SK-N-SH treated with all-trans-retinoic acid at 6 μM for 48 hours (cell line): ENCODE measurements around the gene WWC2.

Source experiments
- ATAC-seq: fragments of 200-7000 bp; cut with Tn5 transposase; 3 replicates; pipeline ENCODE4 v1.9.1; 2020; ENCODE audit warnings: mild to moderate bottlenecking, moderate library complexity
- ARNTL ChIP-seq: fragments of 450-650 bp; formaldehyde crosslinking; IDR thresholded peaks from 2 replicates; pipeline ENCODE4 v1.5.0; 2020; ENCODE audit warnings: low read depth, mild to moderate bottlenecking, moderate library complexity, borderline replicate concordance
- BACH2 ChIP-seq: fragments of 250-450 bp; sonication (Bioruptor Pico); IDR thresholded peaks from 2 replicates; pipeline ENCODE4 v1.9.0; 2021; ENCODE audit warnings: mild to moderate bottlenecking, borderline replicate concordance
- CREB5 ChIP-seq: fragments of 250-450 bp; sonication (Bioruptor Pico); IDR thresholded peaks from 2 replicates; pipeline ENCODE4 v1.5.1; 2020; ENCODE audit warnings: low read depth, mild to moderate bottlenecking, moderate library complexity
- CSDC2 ChIP-seq: fragments of 250-450 bp; sonication (Bioruptor Pico); IDR thresholded peaks from 2 replicates; pipeline ENCODE4 v1.5.0; 2020; ENCODE audit warnings: mild to moderate bottlenecking, moderate library complexity
- CSRNP3 ChIP-seq: fragments of 250-450 bp; sonication (Bioruptor Pico); IDR thresholded peaks from 2 replicates; pipeline ENCODE4 v1.5.1; 2021; ENCODE audit warnings: mild to moderate bottlenecking, moderate library complexity
- ESRRG ChIP-seq: fragments of 250-450 bp; sonication (Bioruptor Pico); IDR thresholded peaks from 2 replicates; pipeline ENCODE4 v1.6.1; 2021; ENCODE audit warnings: mild to moderate bottlenecking
- GLIS3 ChIP-seq: fragments of 250-450 bp; sonication (Bioruptor Pico); IDR thresholded peaks from 2 replicates; pipeline ENCODE4 v1.5.0; 2020; ENCODE audit warnings: mild to moderate bottlenecking, moderate library complexity
- ISL1 ChIP-seq: fragments of 250-450 bp; sonication (Bioruptor Pico); IDR thresholded peaks from 2 replicates; pipeline ENCODE4 v2.1.2; 2022; ENCODE audit warnings: mild to moderate bottlenecking, moderate library complexity
- PATZ1 ChIP-seq: fragments of 250-450 bp; sonication (Bioruptor Pico); IDR thresholded peaks from 2 replicates; pipeline ENCODE4 v1.8.0; 2020; ENCODE audit warnings: mild to moderate bottlenecking, moderate library complexity, borderline replicate concordance
- POU6F1 ChIP-seq: fragments of 250-450 bp; sonication (Bioruptor Pico); IDR thresholded peaks from 2 replicates; pipeline ENCODE4 v1.8.0; 2021; ENCODE audit warnings: low read depth, mild to moderate bottlenecking, moderate library complexity, borderline replicate concordance
- PPARA ChIP-seq: fragments of 250-450 bp; sonication (Bioruptor Pico); IDR thresholded peaks from 2 replicates; pipeline ENCODE4 v1.5.0; 2020; ENCODE audit warnings: mild to moderate bottlenecking, borderline replicate concordance
- RARB ChIP-seq: fragments of 250-450 bp; sonication (Bioruptor Pico); IDR thresholded peaks from 2 replicates; pipeline ENCODE4 v1.8.0; 2021; ENCODE audit warnings: mild to moderate bottlenecking, moderate library complexity
- SNAI2 ChIP-seq: fragments of 250-450 bp; sonication (Bioruptor Pico); IDR thresholded peaks from 2 replicates; pipeline ENCODE4 v1.5.0; 2020; ENCODE audit warnings: mild to moderate bottlenecking, moderate library complexity
- TCF4 ChIP-seq: fragments of 250-450 bp; sonication (Bioruptor Pico); IDR thresholded peaks from 2 replicates; pipeline ENCODE4 v1.8.0; 2021; ENCODE audit warnings: mild to moderate bottlenecking, moderate library complexity, borderline replicate concordance
- TOX ChIP-seq: fragments of 250-450 bp; sonication (Bioruptor Pico); IDR thresholded peaks from 2 replicates; pipeline ENCODE4 v1.8.0; 2021; ENCODE audit warnings: mild to moderate bottlenecking, moderate library complexity, borderline replicate concordance
- TSHZ2 ChIP-seq: fragments of 250-450 bp; sonication (Bioruptor Pico); IDR thresholded peaks from 2 replicates; pipeline ENCODE4 v1.5.0; 2020; ENCODE audit warnings: mild to moderate bottlenecking, moderate library complexity
- ZC3H10 ChIP-seq: fragments of 250-450 bp; sonication (Bioruptor Pico); IDR thresholded peaks from 2 replicates; pipeline ENCODE4 v1.5.1; 2021; ENCODE audit warnings: mild to moderate bottlenecking, moderate library complexity
- ZFP3 ChIP-seq: fragments of 250-450 bp; sonication (Bioruptor Pico); IDR thresholded peaks from 2 replicates; pipeline ENCODE4 v1.5.0; 2020; ENCODE audit warnings: mild to moderate bottlenecking, moderate library complexity
- ZFP30 ChIP-seq: fragments of 450-650 bp; formaldehyde crosslinking; IDR thresholded peaks from 2 replicates; pipeline ENCODE4 v1.5.0; 2022; ENCODE audit warnings: mild to moderate bottlenecking, moderate library complexity
- ZNF565 ChIP-seq: fragments of 450-650 bp; formaldehyde crosslinking; conservative IDR thresholded peaks from 2 replicates; pipeline ENCODE4 v1.5.0; 2020; ENCODE audit warnings: low read depth, mild to moderate bottlenecking, moderate library complexity
- ZNF70 ChIP-seq: fragments of 450-650 bp; formaldehyde crosslinking; IDR thresholded peaks from 2 replicates; pipeline ENCODE4 v1.5.0; 2020; ENCODE audit warnings: mild to moderate bottlenecking, moderate library complexity
- ZNF8 ChIP-seq: fragments of 450-650 bp; formaldehyde crosslinking; IDR thresholded peaks from 2 replicates; pipeline ENCODE4 v1.5.0; 2020; ENCODE audit warnings: mild to moderate bottlenecking, moderate library complexity

The WWC2 gene

GRCh38 chr4:183146478-183146877 lies 47.4 kb downstream of the WWC2 start:
- TF ChIP-seq GLIS3 (no peak), RARB (CRISPR knock-in tag) (no peak), ISL1 (no peak), ZFP30 (no peak), TSHZ2 (CRISPR knock-in tag) (no peak), SNAI2 (CRISPR knock-in tag) (no peak), ZNF8 (CRISPR knock-in tag) (no peak), PATZ1 (CRISPR knock-in tag) (no peak)
- no peak for ATAC-seq

GRCh38 chr4:183147196-183147595 lies 48.1 kb downstream of the WWC2 start:
- ATAC-seq = no peak
- TF ChIP-seq SNAI2 (CRISPR knock-in tag) (no peak), CSRNP3 (CRISPR knock-in tag) (no peak), CREB5 (CRISPR knock-in tag) (no peak), ZNF8 (CRISPR knock-in tag) (no peak), PPARA (CRISPR knock-in tag) (no peak), ZNF565 (CRISPR knock-in tag) (no peak), TOX (CRISPR knock-in tag) (no peak), PATZ1 (CRISPR knock-in tag) (no peak), ZNF70 (CRISPR knock-in tag) (no peak), ESRRG (CRISPR knock-in tag) (no peak), ARNTL (CRISPR knock-in tag) (no peak), ISL1 (no peak), BACH2 (no peak)

GRCh38 chr4:183147983-183148382 lies 48.9 kb downstream of the WWC2 start:
- ATAC-seq = no peak
- no peak for TF ChIP-seq GLIS3
- TF ChIP-seq ARNTL (CRISPR knock-in tag) = no peak
- TF ChIP-seq ZNF70 (CRISPR knock-in tag) = no peak
- no peak for TF ChIP-seq TSHZ2 (CRISPR knock-in tag)
- no peak for TF ChIP-seq PPARA (CRISPR knock-in tag)
- TF ChIP-seq TCF4 = no peak
- no peak for TF ChIP-seq CSRNP3 (CRISPR knock-in tag)
- TF ChIP-seq POU6F1 (CRISPR knock-in tag) = no peak
- no peak for TF ChIP-seq BACH2
- no peak for TF ChIP-seq RARB (CRISPR knock-in tag)
- TF ChIP-seq ZC3H10 (CRISPR knock-in tag) = no peak
- TF ChIP-seq ZFP30 = no peak
- no peak for TF ChIP-seq ESRRG (CRISPR knock-in tag)
- no peak for TF ChIP-seq CSDC2 (CRISPR knock-in tag)
- no peak for TF ChIP-seq ZFP3 (CRISPR knock-in tag)
